ENCODE results near the gene CFI. TPM values are rescaled to one million over a fixed set of nuclear protein-coding genes. Genes with fewer than 3 reads are reported as not detected.
A peak's percentile ranks its signal among the peaks of the same experiment; 100 is the strongest.

Gene CFI
- total RNA-seq, 2 experiments from 2014 or later = not detected

DNA sequence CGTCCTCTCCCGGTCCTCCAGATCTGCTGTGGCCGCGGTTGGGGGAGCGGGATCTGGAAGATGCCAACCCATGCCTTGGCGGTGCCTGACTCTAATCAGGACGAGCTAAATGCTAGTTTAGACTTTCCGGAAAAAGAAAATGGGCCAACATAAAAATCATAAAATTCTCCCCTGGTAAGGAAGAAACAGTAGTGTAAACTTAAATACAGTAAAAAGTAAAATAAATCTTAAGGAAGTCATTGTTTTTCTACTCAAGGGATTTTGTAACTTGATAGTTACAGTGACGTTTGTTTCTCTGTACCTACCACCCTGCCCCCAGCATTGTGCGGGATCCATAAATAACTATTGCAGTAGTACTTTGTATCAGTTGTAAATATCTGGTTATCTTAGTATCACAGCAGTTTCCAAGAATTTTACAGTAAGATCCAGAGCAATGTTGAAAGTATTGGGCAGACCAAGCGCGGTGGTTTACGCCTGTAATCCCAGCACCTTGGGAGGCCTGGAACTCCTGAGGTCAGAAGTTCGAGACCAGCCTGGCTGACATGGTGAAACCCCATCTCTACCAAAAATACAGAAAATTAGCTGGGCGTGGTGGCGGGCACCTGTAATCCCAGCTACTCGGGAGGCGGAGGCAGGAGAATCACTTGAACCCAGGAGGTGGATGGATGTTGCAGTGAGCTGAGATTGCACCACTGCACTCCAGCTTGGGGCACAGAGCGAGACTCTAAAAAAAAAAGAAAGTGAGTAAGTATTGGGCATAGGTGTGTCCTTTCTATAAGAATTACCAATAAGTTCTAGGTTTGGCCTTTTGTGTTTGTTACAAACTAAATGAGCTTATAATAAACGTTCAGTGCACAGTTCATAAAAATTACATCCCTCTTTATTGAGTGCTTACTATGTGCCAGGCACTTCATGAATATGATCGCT, 70.9 kb downstream of the CFI start:
- no peaks in the 10 kb centered on the region for H4K20me1 ChIP-seq (ENCODE audit: insufficient read depth, low read length)
- H3K79me2 ChIP-seq (ENCODE audit: insufficient read depth, low read depth, low read length) = peaks cover 20% of the 10 kb centered on the region; the same call in 1 of the 2 replicates
- peak overlapping the region; percentile 94 for H2AFZ ChIP-seq (ENCODE audit: low read length)
- ChIA-PET POLR2A (interaction anchor here (0.6 to 1.4 kb wide), 7 partner anchors 27 to 586 kb away, joined by 3 to 4 read pairs (median 3); partner anchors contain the start of genes CASP6 and ELOVL6), CTCF (ENCODE audit: unreplicated experiment) (interaction anchor here (1.3 kb wide), 1 partner anchor 13 kb away, joined by 3 read pairs; no protein-coding TSS in a partner anchor)
- peaks cover 8% of the 10 kb centered on the region; the same call in 1 of the 2 replicates for H3K36me3 ChIP-seq (ENCODE audit: insufficient read depth, low read length)
- no peak overlapping the region for H3K27ac ChIP-seq (ENCODE audit: low read depth, low read length, poor library complexity, severe bottlenecking)
- H3K4me3 ChIP-seq (ENCODE audit: low read depth, low read length, poor library complexity, severe bottlenecking) = peak overlapping the region; percentile 66
- no peaks in the 10 kb centered on the region for H3K9me3 ChIP-seq (ENCODE audit: low read length)
- no peak for TF ChIP-seq EZH2phosphoT487 (IDR thresholded peaks at IDR 0.05; ENCODE audit: borderline replicate concordance, low read depth, low read length)
- TF ChIP-seq, protein P1, sequence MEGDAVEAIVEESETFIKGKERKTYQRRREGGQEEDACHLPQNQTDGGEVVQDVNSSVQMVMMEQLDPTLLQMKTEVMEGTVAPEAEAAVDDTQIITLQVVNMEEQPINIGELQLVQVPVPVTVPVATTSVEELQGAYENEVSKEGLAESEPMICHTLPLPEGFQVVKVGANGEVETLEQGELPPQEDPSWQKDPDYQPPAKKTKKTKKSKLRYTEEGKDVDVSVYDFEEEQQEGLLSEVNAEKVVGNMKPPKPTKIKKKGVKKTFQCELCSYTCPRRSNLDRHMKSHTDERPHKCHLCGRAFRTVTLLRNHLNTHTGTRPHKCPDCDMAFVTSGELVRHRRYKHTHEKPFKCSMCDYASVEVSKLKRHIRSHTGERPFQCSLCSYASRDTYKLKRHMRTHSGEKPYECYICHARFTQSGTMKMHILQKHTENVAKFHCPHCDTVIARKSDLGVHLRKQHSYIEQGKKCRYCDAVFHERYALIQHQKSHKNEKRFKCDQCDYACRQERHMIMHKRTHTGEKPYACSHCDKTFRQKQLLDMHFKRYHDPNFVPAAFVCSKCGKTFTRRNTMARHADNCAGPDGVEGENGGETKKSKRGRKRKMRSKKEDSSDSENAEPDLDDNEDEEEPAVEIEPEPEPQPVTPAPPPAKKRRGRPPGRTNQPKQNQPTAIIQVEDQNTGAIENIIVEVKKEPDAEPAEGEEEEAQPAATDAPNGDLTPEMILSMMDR (conservative IDR thresholded peaks at IDR 0.05; ENCODE audit: low read length) = no peak
- no TSS peak for BruUV-seq (replicated peaks)
- H3K4me1 ChIP-seq (ENCODE audit: insufficient read depth, low read length, poor library complexity, severe bottlenecking) = peaks cover 21% of the 10 kb centered on the region
- peak overlapping the region; percentile 64 for H3K4me2 ChIP-seq (ENCODE audit: low read length)
- DNase-seq (ENCODE audit: low spot score) = no peak
- H3K9me2 ChIP-seq (ENCODE audit: insufficient read depth, low read length) = no peaks in the 10 kb centered on the region
- intact Hi-C loops (cut with micrococcal nuclease; ENCODE audit: unreplicated experiment) = no loop called here

DNA sequence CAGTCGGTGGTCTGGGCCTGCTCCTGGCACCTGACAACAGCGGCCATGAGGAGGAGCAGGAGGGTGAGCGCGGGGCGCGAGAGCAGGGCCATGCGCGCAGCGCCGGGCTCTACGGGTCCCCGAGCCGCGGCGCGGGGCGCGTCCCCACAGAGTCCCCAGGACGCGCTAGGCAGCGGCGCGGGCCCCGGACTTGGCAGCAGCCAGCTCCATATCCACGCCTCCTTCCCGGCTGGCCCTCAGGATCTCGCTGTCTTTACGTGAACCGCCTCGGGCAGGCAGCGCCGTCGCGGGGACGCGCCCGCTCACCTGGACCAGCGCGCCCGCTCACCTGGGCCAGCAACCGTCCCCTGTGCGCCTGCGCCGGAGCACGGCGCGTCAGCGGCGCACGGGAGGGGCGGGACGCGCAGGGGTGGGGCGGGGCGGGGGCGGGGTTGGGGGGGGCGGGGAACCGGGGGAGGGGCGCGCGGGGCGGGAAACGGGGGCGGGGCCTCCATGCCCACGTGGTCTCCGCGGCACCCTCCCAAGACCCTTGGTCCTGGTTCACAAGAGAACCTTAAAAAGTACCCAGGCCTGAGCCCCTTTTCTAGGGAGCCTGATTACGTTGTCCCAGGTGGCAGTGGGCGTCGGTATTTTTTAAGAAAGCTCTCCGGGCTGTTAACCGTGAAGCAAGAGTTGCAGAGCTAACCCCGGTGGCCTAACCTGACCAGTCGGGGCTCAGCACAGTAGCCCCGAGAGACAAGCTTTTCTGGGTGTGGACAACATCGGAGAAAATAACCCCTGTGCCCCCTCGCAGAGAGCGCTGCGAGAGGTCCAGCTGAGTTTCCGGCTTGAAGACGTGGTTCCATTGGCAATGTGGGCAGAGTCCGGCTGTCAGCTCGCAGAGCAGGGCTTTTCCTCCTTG, 71.8 kb downstream of the CFI start, which contains the start of gene PLA2G12A:
Gene PLA2G12A, minus strand, starts transcription at position 353 of the 901 bp plus-strand sequence. Its CDS starts 261 bp downstream, at position 92.
- no peaks in the 10 kb centered on the region for H4K20me1 ChIP-seq (ENCODE audit: insufficient read depth, low read length)
- no peaks in the 10 kb centered on the region for H3K9me3 ChIP-seq (ENCODE audit: low read length)
- H2AFZ ChIP-seq (ENCODE audit: low read length) = peak within 1 kb of the TSS; percentile 94
- intact Hi-C loops (cut with micrococcal nuclease; ENCODE audit: unreplicated experiment) = loop anchor here (2.0 to 5.0 kb wide), 3 partner anchors 27 to 298 kb away; partner anchors contain the start of genes CASP6, GAR1 and SEC24B
- peaks cover 14% of the 10 kb centered on the region for H3K36me3 ChIP-seq (ENCODE audit: insufficient read depth, low read length)
- BruUV-seq (replicated peaks) = no TSS peak
- H3K4me2 ChIP-seq (ENCODE audit: low read length) = peak within 1 kb of the TSS; percentile 88
- no peak within 1 kb of the TSS for H3K27ac ChIP-seq (ENCODE audit: low read depth, low read length, poor library complexity, severe bottlenecking)
- POLR2A ChIA-PET = interaction anchor here (0.6 to 1.4 kb wide), 6 partner anchors 26 to 1164 kb away, joined by 3 to 4 read pairs (median 3); partner anchors contain the start of genes CASP6 and ELOVL6
- TF ChIP-seq, protein P1 (conservative IDR thresholded peaks at IDR 0.05; ENCODE audit: low read length) = no peak
- no peak for TF ChIP-seq EZH2phosphoT487 (IDR thresholded peaks at IDR 0.05; ENCODE audit: borderline replicate concordance, low read depth, low read length)
- DNase-seq (ENCODE audit: low spot score) = peak; percentile 85
- peaks cover 20% of the 10 kb centered on the region; the same call in 1 of the 2 replicates for H3K79me2 ChIP-seq (ENCODE audit: insufficient read depth, low read depth, low read length)
- CTCF ChIA-PET (ENCODE audit: unreplicated experiment) = no interaction called here
- no peaks in the 10 kb centered on the region for H3K9me2 ChIP-seq (ENCODE audit: insufficient read depth, low read length)
- H3K4me1 ChIP-seq (ENCODE audit: insufficient read depth, low read length, poor library complexity, severe bottlenecking) = peaks cover 21% of the 10 kb centered on the region
- H3K4me3 ChIP-seq (ENCODE audit: low read depth, low read length, poor library complexity, severe bottlenecking) = peak within 1 kb of the TSS; percentile 79
